ENCODE results near the gene RIPPLY3.

DNA sequence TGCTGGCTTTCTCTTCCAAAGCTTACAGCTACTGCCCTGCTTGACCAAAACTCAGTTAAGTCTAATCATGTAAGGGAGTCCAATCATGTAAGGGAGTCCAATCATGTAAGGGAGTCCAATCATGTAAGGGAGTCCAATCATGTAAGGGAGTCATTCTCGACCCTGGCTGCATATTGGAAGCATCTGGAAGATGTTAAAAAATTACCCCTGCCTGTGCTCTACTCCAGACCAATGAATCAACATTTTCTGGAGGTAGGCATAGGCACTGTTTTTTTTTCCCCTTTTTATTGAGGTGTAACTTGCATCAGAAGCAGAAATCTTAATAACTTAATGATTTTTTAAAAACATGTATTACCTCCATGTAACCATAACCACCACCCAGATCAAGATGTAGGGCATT is 56.9 kb downstream of the RIPPLY3 start:
- TF ChIP-seq POLR2A (IDR thresholded peaks at IDR 0.05; ENCODE audit: insufficient read depth in 1 of 2, low read depth in 2 of 2, low read length in 2 of 2) = no peak
- TF ChIP-seq POLR2AphosphoS5 (IDR thresholded peaks at IDR 0.05; ENCODE audit: low read depth, low read length) = no peak
- no peak for TF ChIP-seq ZC3H4 (CRISPR knock-in tag; IDR thresholded peaks at IDR 0.05; ENCODE audit: borderline replicate concordance)
- TF ChIP-seq MYC (CRISPR knock-in tag; IDR thresholded peaks at IDR 0.05; ENCODE audit: borderline replicate concordance) = no peak
- no peak for TF ChIP-seq CREM (IDR thresholded peaks at IDR 0.05)
- TF ChIP-seq CREM (CRISPR knock-in tag; IDR thresholded peaks at IDR 0.05) = no peak
- TF ChIP-seq, protein P1, sequence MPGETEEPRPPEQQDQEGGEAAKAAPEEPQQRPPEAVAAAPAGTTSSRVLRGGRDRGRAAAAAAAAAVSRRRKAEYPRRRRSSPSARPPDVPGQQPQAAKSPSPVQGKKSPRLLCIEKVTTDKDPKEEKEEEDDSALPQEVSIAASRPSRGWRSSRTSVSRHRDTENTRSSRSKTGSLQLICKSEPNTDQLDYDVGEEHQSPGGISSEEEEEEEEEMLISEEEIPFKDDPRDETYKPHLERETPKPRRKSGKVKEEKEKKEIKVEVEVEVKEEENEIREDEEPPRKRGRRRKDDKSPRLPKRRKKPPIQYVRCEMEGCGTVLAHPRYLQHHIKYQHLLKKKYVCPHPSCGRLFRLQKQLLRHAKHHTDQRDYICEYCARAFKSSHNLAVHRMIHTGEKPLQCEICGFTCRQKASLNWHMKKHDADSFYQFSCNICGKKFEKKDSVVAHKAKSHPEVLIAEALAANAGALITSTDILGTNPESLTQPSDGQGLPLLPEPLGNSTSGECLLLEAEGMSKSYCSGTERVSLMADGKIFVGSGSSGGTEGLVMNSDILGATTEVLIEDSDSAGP (CRISPR knock-in tag; IDR thresholded peaks at IDR 0.05; ENCODE audit: borderline replicate concordance) = no peak

Measured in HepG2 (cell line).